ENCODE results near the gene RBM7.

The RBM7 gene

GRCh38 chr11:114392735-114393667 is 7.5 kb upstream of the RBM7 start:
- no peak for TF ChIP-seq ZBTB7A (IDR thresholded peaks at IDR 0.05; ENCODE audit: low read depth)
- no peak for TF ChIP-seq RAD21 (IDR thresholded peaks at IDR 0.05; ENCODE audit: low read depth)
- no peak for TF ChIP-seq TEAD4 (IDR thresholded peaks at IDR 0.05)
- no peak for TF ChIP-seq EP300 (IDR thresholded peaks at IDR 0.05; ENCODE audit: borderline replicate concordance)
- TF ChIP-seq NFIC (IDR thresholded peaks at IDR 0.05): no peak
- no peak for TF ChIP-seq YY1 (IDR thresholded peaks at IDR 0.05; ENCODE audit: low read depth)
- no peak for TF ChIP-seq CEBPB (IDR thresholded peaks at IDR 0.05)
- no peak for TF ChIP-seq REST (IDR thresholded peaks at IDR 0.05; ENCODE audit: low read depth)
- TF ChIP-seq, protein P1, sequence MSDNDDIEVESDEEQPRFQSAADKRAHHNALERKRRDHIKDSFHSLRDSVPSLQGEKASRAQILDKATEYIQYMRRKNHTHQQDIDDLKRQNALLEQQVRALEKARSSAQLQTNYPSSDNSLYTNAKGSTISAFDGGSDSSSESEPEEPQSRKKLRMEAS (IDR thresholded peaks at IDR 0.05): no peak
- no peak for TF ChIP-seq FOXM1 (IDR thresholded peaks at IDR 0.05; ENCODE audit: borderline replicate concordance, low read depth)
- no peak for TF ChIP-seq EGR1 (IDR thresholded peaks at IDR 0.05)
- TF ChIP-seq TCF12 (IDR thresholded peaks at IDR 0.05; ENCODE audit: low read depth): no peak
- TF ChIP-seq TAF1 (IDR thresholded peaks at IDR 0.05; ENCODE audit: low read depth): no peak
- TF ChIP-seq CREB1 (IDR thresholded peaks at IDR 0.05; ENCODE audit: low read depth): no peak
- TF ChIP-seq, protein P2, sequence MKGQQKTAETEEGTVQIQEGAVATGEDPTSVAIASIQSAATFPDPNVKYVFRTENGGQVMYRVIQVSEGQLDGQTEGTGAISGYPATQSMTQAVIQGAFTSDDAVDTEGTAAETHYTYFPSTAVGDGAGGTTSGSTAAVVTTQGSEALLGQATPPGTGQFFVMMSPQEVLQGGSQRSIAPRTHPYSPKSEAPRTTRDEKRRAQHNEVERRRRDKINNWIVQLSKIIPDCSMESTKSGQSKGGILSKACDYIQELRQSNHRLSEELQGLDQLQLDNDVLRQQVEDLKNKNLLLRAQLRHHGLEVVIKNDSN (IDR thresholded peaks at IDR 0.05): no peak

DNA sequence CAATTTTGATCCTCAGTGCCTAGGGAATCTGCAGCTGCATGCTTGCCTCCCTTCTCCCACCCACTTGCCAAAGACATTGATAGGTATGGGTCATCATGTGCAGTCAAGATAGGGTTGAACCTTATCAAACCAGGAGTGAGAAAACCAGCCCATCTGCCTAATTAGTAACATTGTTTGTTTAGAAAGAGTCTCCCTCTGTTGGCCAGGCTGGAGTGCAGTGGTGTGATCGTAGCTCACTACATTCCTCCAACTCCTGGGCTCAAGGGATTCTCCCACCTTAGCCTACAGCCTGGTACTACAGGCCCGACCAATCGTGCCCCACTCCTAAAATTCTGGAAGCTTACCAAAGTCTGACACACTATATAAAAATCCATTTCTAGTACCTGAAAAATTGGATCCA is 4.7 kb upstream of the RBM7 start:
- TF ChIP-seq YY1 (IDR thresholded peaks at IDR 0.05; ENCODE audit: low read depth) (no peak), EP300 (IDR thresholded peaks at IDR 0.05; ENCODE audit: borderline replicate concordance) (no peak), CREB1 (IDR thresholded peaks at IDR 0.05; ENCODE audit: low read depth) (no peak), ZBTB7A (IDR thresholded peaks at IDR 0.05; ENCODE audit: low read depth) (no peak), CEBPB (IDR thresholded peaks at IDR 0.05) (no peak), TEAD4 (IDR thresholded peaks at IDR 0.05) (no peak), TAF1 (IDR thresholded peaks at IDR 0.05; ENCODE audit: low read depth) (no peak), EGR1 (IDR thresholded peaks at IDR 0.05) (no peak)
- TF ChIP-seq, protein P2 (IDR thresholded peaks at IDR 0.05): no peak

DNA sequence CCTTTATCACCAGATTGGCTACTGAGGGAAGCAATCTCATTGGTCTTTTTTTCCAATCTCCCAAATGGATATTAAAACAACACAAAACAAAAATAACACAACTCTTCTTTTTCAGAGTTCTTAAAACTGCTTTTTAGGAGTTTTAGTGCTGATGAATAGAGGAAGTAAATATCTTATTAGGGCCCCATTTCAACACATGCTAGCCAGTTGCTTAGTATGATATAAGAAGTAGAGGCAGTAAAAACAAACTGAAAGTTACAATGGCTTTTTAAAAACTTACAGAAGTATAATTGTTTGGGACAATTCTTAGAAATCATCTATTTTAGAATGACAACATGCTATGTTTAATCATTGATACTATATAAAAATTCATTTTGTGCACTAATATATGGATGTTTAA is 3.5 kb upstream of the RBM7 start:
- TF ChIP-seq TEAD4 (IDR thresholded peaks at IDR 0.05) (no peak), FOXM1 (IDR thresholded peaks at IDR 0.05; ENCODE audit: borderline replicate concordance, low read depth) (no peak), TAF1 (IDR thresholded peaks at IDR 0.05; ENCODE audit: low read depth) (no peak), YY1 (IDR thresholded peaks at IDR 0.05; ENCODE audit: low read depth) (no peak), EGR1 (IDR thresholded peaks at IDR 0.05) (no peak), CREB1 (IDR thresholded peaks at IDR 0.05; ENCODE audit: low read depth) (no peak), CEBPB (IDR thresholded peaks at IDR 0.05) (no peak), RAD21 (IDR thresholded peaks at IDR 0.05; ENCODE audit: low read depth) (no peak), ZBTB7A (IDR thresholded peaks at IDR 0.05; ENCODE audit: low read depth) (no peak)
- TF ChIP-seq, protein P2 (IDR thresholded peaks at IDR 0.05): no peak
- TF ChIP-seq, protein P1 (IDR thresholded peaks at IDR 0.05): no peak

DNA sequence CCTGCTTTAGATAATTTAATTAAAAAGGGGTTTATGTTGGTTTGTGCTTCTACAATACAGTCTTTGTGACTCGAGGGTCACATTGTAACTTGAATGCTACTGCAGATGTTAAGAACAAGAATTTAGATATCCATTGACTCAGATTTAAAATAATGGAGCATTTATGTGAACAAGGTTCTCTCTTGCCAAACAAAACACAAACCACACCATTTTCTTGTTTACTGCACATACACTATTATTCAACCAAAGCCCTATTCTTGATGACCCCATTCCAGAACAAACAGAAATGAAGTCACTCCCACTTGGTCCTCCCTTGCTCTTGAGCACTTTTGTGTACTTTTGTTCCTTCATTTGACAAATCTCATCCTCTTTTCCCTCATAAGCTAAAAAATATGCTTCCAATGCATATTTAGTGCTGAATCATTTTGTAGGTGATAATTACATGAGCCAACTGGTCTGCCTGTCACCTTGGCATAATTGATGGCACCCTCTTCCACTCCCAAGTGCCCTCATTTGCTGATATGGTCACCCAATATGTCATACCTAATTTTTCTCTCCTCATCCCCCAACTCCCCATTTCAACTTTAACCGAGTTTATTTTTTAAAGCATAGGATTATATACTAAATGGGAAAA is 3.0 kb upstream of the RBM7 start:
- TF ChIP-seq, protein P1 (IDR thresholded peaks at IDR 0.05): no peak
- TF ChIP-seq EGR1 (IDR thresholded peaks at IDR 0.05) (no peak), REST (IDR thresholded peaks at IDR 0.05; ENCODE audit: low read depth) (no peak), FOXM1 (IDR thresholded peaks at IDR 0.05; ENCODE audit: borderline replicate concordance, low read depth) (no peak), TAF1 (IDR thresholded peaks at IDR 0.05; ENCODE audit: low read depth) (no peak), ZBTB7A (IDR thresholded peaks at IDR 0.05; ENCODE audit: low read depth) (no peak), NFIC (IDR thresholded peaks at IDR 0.05) (no peak), CEBPB (IDR thresholded peaks at IDR 0.05) (no peak), CREB1 (IDR thresholded peaks at IDR 0.05; ENCODE audit: low read depth) (no peak), RAD21 (IDR thresholded peaks at IDR 0.05; ENCODE audit: low read depth) (no peak), TCF12 (IDR thresholded peaks at IDR 0.05; ENCODE audit: low read depth) (no peak), EP300 (IDR thresholded peaks at IDR 0.05; ENCODE audit: borderline replicate concordance) (no peak), YY1 (IDR thresholded peaks at IDR 0.05; ENCODE audit: low read depth) (no peak), TEAD4 (IDR thresholded peaks at IDR 0.05) (no peak)
- TF ChIP-seq, protein P2 (IDR thresholded peaks at IDR 0.05): no peak
